Bronchial epithelial cell (primary cell): ENCODE measurements around the gene UBAC2. TPM values are rescaled to one million over a fixed set of nuclear protein-coding genes. Genes with fewer than 3 reads are reported as not detected.

Experiments
- DNase-seq: peaks from one replicate; pipeline ENCODE4 v3.0.0-alpha.2; 2010; ENCODE audit warnings: low read depth
- FAIRE-seq: peaks from 2 replicates; lab custom pipeline; 2011; peaks lifted over from hg19 to GRCh38; lab: Jason Lieb, UNC
- H3K27me3 ChIP-seq: 2 replicates; pipeline ENCODE4 v1.5.1; 2011; ENCODE audit warnings: low read length; ENCODE audit not compliant: control insufficient read depth, insufficient read depth
- H3K36me3 ChIP-seq: 2 replicates; pipeline ENCODE4 v1.5.1; 2011; ENCODE audit warnings: low read length; ENCODE audit not compliant: control insufficient read depth, insufficient read depth
- H3K4me3 ChIP-seq: 2 replicates; pipeline ENCODE4 v1.5.1; 2011; ENCODE audit warnings: mild to moderate bottlenecking, low read depth, low read length, control low read depth
- CTCF ChIP-seq: IDR thresholded peaks from 2 replicates; pipeline ENCODE4 v1.5.1; 2011; ENCODE audit warnings: mild to moderate bottlenecking, moderate library complexity, low read length, control low read depth, inconsistent platforms; ENCODE audit not compliant: insufficient read depth, severe bottlenecking
- total RNA-seq: library from RNA; depleted of rRNA; stranded (reverse); fragments of >200 nt; gene quantifications from 2 replicates; pipeline ENCODE4 v1.2.1, GENCODE V29; 2014

Gene UBAC2
- total RNA-seq, 1 donor from 2014 or later: 40.0 TPM

DNA sequence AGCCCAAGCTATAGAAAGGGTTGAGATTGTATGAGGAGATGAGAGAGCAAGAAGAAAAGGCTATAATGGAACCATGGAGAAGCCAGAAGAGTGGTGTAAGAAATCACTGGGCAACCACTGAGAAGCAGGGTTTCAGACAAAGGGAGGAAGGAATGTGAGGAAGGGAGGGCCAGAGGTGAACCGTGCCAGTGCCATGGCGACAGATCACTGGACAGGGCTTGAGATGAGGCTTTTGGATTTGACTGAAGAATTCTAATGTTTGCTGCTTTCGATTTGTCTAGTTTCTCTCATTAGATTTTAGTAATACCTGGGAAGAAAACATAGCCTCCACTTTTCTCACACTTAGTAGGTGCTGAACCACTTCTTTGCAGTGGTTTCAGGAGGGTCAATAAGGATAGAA is 112.8 kb downstream of the UBAC2 start:
- DNase-seq (no peak), FAIRE-seq (no peak)
- no peak overlapping the region for H3K4me3 ChIP-seq
- no peaks in the 10 kb centered on the region for H3K27me3 ChIP-seq
- peaks cover 2% of the 10 kb centered on the region for H3K36me3 ChIP-seq
- no peak for TF ChIP-seq CTCF

DNA sequence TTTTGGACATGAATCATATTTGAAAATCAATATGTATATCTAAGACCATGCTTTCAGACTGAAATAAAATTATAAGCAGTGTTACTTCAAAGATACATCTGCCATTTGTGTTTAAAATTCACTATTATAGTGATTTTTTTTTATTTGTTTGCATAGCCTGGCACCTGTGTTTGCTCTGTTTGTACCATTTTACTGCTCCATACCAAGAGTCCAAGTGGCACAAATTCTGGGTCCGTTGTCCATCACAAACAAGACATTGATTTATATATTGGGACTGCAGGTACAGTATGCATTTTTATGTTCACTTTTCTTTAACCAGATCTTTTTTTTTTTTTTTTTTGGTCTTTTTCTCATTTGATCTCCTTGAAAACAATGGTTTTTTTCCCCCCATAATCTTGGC is 113.3 kb downstream of the UBAC2 start:
- FAIRE-seq (no peak), DNase-seq (no peak)
- peaks cover 2% of the 10 kb centered on the region for H3K36me3 ChIP-seq
- no peak for TF ChIP-seq CTCF
- no peaks in the 10 kb centered on the region for H3K27me3 ChIP-seq
- no peak overlapping the region for H3K4me3 ChIP-seq

DNA sequence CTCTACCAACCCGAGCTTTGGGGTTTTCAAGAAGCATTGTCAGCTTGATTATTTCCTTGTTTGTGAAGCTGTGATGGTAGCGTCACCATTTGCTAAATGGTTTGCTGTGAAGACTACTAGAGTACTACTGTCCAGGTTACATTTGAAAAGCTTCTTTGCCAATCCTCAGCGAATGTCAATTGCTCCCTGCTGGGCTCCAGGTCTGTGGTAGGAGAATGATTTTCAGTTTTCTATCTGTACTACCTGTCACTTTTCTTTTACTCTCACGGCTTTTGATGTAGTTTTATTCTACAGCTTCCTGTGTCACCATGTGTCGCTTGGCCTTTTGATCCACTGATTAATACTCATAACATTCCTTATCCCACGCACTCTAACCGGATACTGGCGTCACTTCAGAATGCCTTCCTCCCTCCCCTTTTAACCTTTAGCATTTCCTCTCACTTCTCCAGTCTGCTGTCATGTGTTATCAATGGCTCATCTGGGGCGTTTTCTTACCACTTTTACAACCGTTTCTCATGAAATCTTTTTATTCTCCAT is 114.1 kb downstream of the UBAC2 start:
- H3K4me3 ChIP-seq: no peak overlapping the region
- no peaks in the 10 kb centered on the region for H3K27me3 ChIP-seq
- FAIRE-seq (no peak), DNase-seq (no peak)
- TF ChIP-seq CTCF: no peak
- H3K36me3 ChIP-seq: peaks cover 2% of the 10 kb centered on the region

DNA sequence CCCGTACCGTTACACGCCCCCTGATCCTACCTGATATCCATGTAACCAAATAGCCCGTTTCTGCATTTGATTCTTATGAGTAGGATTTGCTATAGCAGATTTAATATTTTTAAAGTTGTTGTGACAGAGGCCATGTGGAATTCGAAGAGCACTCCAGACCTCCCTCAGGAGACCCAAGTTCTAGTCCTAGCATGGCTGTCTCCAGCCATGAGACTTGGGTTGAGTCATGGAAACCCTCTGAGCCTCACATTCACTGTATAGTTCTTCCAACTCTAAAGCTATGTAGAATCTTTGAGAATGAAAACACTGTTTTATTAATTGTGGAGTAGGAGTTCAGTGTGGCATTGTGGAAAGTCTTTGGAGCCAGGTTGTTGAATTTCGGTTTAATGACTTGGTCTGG is 114.5 kb downstream of the UBAC2 start:
- no peak for DNase-seq
- TF ChIP-seq CTCF: no peak
- H3K36me3 ChIP-seq: peaks cover 2% of the 10 kb centered on the region
- no peak overlapping the region for H3K4me3 ChIP-seq
- no peak for FAIRE-seq
- no peaks in the 10 kb centered on the region for H3K27me3 ChIP-seq

DNA sequence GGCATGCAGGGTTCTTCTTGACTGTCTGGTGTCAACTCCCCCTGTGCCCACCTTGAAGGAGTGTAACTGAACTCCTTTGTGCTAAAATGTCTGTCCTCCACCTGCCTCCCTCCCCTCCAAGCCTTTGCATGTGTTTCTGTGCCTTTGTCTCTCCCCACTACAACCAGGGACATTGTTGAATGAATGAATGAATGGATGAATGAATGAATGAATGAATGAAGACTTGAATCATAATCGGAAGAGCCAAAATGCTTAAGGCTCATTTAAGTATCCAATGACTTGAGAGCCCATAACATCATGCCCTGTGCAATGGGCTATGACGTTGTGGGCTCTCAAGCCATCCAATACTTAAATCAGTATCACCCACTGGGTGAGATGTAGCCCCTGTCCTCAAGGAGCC is 115.6 kb downstream of the UBAC2 start:
- no peak overlapping the region for H3K4me3 ChIP-seq
- DNase-seq (no peak), FAIRE-seq (no peak)
- no peak for TF ChIP-seq CTCF
- no peaks in the 10 kb centered on the region for H3K27me3 ChIP-seq
- peaks cover 2% of the 10 kb centered on the region for H3K36me3 ChIP-seq

- no peak for DNase-seq
- Histone ChIP-seq H3K27me3 (no peaks in the 10 kb centered on the region), H3K4me3 (no peak overlapping the region), H3K36me3 (peaks cover under 1% of the 10 kb centered on the region)
- TF ChIP-seq CTCF: no peak
- no peak for FAIRE-seq
Measured at GRCh38 chr13:99316657-99317256, 116.1 kb downstream of the UBAC2 start.
